Hepatocyte (in vitro differentiated cells): Measurements from ENCODE around the gene SSBP3. TPM values are rescaled to one million over a fixed set of nuclear protein-coding genes. Genes with fewer than 3 reads are reported as not detected.

Source experiments
- DNase-seq: peaks from one replicate; pipeline ENCODE4 v3.0.0-alpha.2; 2016; ENCODE audit warnings: low spot score
- H2AFZ ChIP-seq: fragments of 200-600 bp; sonication (generic); 2 replicates; pipeline ENCODE4 v1.6.0; 2016; ENCODE audit warnings: antibody characterized with exemption, mild to moderate bottlenecking
- H3K27ac ChIP-seq: fragments of 200-600 bp; sonication (generic); 2 replicates; pipeline ENCODE4 v1.5.1; 2016; ENCODE audit warnings: mild to moderate bottlenecking
- H3K27me3 ChIP-seq: fragments of 200-600 bp; sonication (generic); 2 replicates; pipeline ENCODE4 v1.6.1; 2016
- H3K36me3 ChIP-seq: fragments of 200-600 bp; sonication (generic); replicated peaks from 2 replicates; pipeline ENCODE4 v1.5.1; 2016; ENCODE audit warnings: low read depth; ENCODE audit not compliant: insufficient read depth
- H3K4me1 ChIP-seq: fragments of 200-600 bp; sonication (generic); 2 replicates; pipeline ENCODE4 v1.5.1; 2016; ENCODE audit warnings: mild to moderate bottlenecking, moderate library complexity; ENCODE audit not compliant: insufficient read depth
- H3K4me2 ChIP-seq: fragments of 200-600 bp; sonication (generic); 2 replicates; pipeline ENCODE4 v1.6.0; 2016
- H3K4me3 ChIP-seq: fragments of 200-600 bp; sonication (generic); 2 replicates; pipeline ENCODE4 v1.5.1; 2016; ENCODE audit warnings: mild to moderate bottlenecking
- H3K79me2 ChIP-seq: fragments of 200-600 bp; sonication (generic); 2 replicates; pipeline ENCODE4 v1.6.0; 2017; ENCODE audit warnings: mild to moderate bottlenecking
- H3K9me2 ChIP-seq: fragments of 200-600 bp; sonication (generic); replicated peaks from 2 replicates; pipeline ENCODE4 v1.6.0; 2017; ENCODE audit warnings: mild to moderate bottlenecking; ENCODE audit not compliant: insufficient read depth
- H3K9me3 ChIP-seq: fragments of 200-600 bp; sonication (generic); 2 replicates; pipeline ENCODE4 v1.5.1; 2016; ENCODE audit warnings: low read depth, mild to moderate bottlenecking
- H4K20me1 ChIP-seq: fragments of 200-600 bp; sonication (generic); 2 replicates; pipeline ENCODE4 v1.6.0; 2016; ENCODE audit warnings: mild to moderate bottlenecking; ENCODE audit not compliant: insufficient read depth, poor library complexity, severe bottlenecking
- CTCF ChIP-seq: fragments of 200-600 bp; sonication (generic); IDR thresholded peaks from 2 replicates; pipeline ENCODE4 v1.5.1; 2016; ENCODE audit warnings: antibody characterized with exemption, mild to moderate bottlenecking; ENCODE audit not compliant: poor library complexity
- EZH2 ChIP-seq: fragments of 200-600 bp; sonication (generic); IDR thresholded peaks from 2 replicates; pipeline ENCODE4 v1.6.1; 2016; ENCODE audit warnings: antibody characterized with exemption, mild to moderate bottlenecking, borderline replicate concordance
- EZH2phosphoT487 ChIP-seq: fragments of 200-600 bp; sonication (generic); IDR thresholded peaks from one replicate; pipeline ENCODE4 v1.6.1; 2018; ENCODE audit warnings: antibody characterized with exemption, mild to moderate bottlenecking, low read depth, moderate library complexity; ENCODE audit not compliant: unreplicated experiment, severe bottlenecking
- WGBS: methylation state at CpG from one replicate; pipeline ENCODE4 v1.1.6; 2016; ENCODE audit warnings: low lambda C conversion rate; ENCODE audit errors: missing lambda C conversion rate; 5-methylcytosine and 5-hydroxymethylcytosine counted together
- polyA plus RNA-seq: library from polyadenylated mRNA; unstranded; fragments of >200 nt; fragmentation: Nextera tagmentation; extraction: Ambion mirVana; gene quantifications from 2 replicates; pipeline ENCODE4 v1.2.1, GENCODE V29; 2016
- total RNA-seq: library from RNA; depleted of rRNA; stranded (reverse); fragments of >200 nt; gene quantifications from 2 replicates; pipeline ENCODE4 v1.2.3, GENCODE V29; 2014

The SSBP3 gene
- total and polyA plus RNA-seq, 2 experiments from 2014 or later = 25.8 to 47.2 TPM

- no peak for DNase-seq
- no peak overlapping the region for H2AFZ ChIP-seq
- peaks cover 13% of the 10 kb centered on the region for H4K20me1 ChIP-seq
- no peaks in the 10 kb centered on the region for H3K9me2 ChIP-seq
- TF ChIP-seq EZH2phosphoT487 (no peak), CTCF (no peak), EZH2 (no peak)
- no peaks in the 10 kb centered on the region for H3K9me3 ChIP-seq
- H3K4me2 ChIP-seq = no peak overlapping the region
- H3K4me1 ChIP-seq = peaks cover 6% of the 10 kb centered on the region
- H3K27me3 ChIP-seq = no peaks in the 10 kb centered on the region
- peaks cover 59% of the 10 kb centered on the region for H3K79me2 ChIP-seq
- no peaks in the 10 kb centered on the region for H3K36me3 ChIP-seq
- 97% methylated on average over 11 of the region's 16 CpGs for WGBS
- H3K27ac ChIP-seq = no peak overlapping the region
- no peak overlapping the region for H3K4me3 ChIP-seq
Observed at GRCh38 chr1:54259546-54260140, 146.6 kb downstream of the SSBP3 start.

GRCh38 chr1:54257876-54258275 is 148.3 kb downstream of the SSBP3 start:
- peaks cover 11% of the 10 kb centered on the region for H4K20me1 ChIP-seq
- no peaks in the 10 kb centered on the region for H3K36me3 ChIP-seq
- H3K27ac ChIP-seq = no peak overlapping the region
- 96% methylated on average over 22 of the region's 23 CpGs for WGBS
- H2AFZ ChIP-seq = no peak overlapping the region
- H3K4me3 ChIP-seq = no peak overlapping the region
- H3K79me2 ChIP-seq = peaks cover 55% of the 10 kb centered on the region
- no peak for DNase-seq
- H3K4me1 ChIP-seq = peaks cover 16% of the 10 kb centered on the region
- H3K4me2 ChIP-seq = no peak overlapping the region
- H3K9me3 ChIP-seq = no peaks in the 10 kb centered on the region
- no peak for TF ChIP-seq EZH2
- no peak for TF ChIP-seq CTCF
- TF ChIP-seq EZH2phosphoT487 = no peak
- no peaks in the 10 kb centered on the region for H3K27me3 ChIP-seq
- H3K9me2 ChIP-seq = no peaks in the 10 kb centered on the region

- no peak overlapping the region for H3K4me3 ChIP-seq
- peak overlapping the region; percentile 28 for H3K27ac ChIP-seq
- H3K27me3 ChIP-seq = no peaks in the 10 kb centered on the region
- no peaks in the 10 kb centered on the region for H3K36me3 ChIP-seq
- peaks cover 49% of the 10 kb centered on the region for H3K79me2 ChIP-seq
- no peak for TF ChIP-seq EZH2
- no peak for TF ChIP-seq CTCF
- no peak for TF ChIP-seq EZH2phosphoT487
- peak overlapping the region; percentile 58 for H3K4me2 ChIP-seq
- H3K9me2 ChIP-seq = no peaks in the 10 kb centered on the region
- H3K9me3 ChIP-seq = no peaks in the 10 kb centered on the region
- H4K20me1 ChIP-seq = peaks cover 11% of the 10 kb centered on the region
- 79% methylated on average over 10 of the region's 10 CpGs for WGBS
- no peak for DNase-seq
- H3K4me1 ChIP-seq = peaks cover 16% of the 10 kb centered on the region
- no peak overlapping the region for H2AFZ ChIP-seq
Observed at GRCh38 chr1:54257346-54257620, 148.9 kb downstream of the SSBP3 start.
